NCI-H2227 treated with DMSO at 0.1 percent for 48 hours (cell line): ENCODE results near the gene ZFYVE21.
"Not testable (repeated sequence)": the region's sequence is repeated elsewhere in the genome, so short reads cannot be mapped to it uniquely, and the experiment has no call there.

ENCODE experiments used
- DNase-seq: peaks from one replicate; lab custom pipeline; 2025; lab: John Stamatoyannopoulos, UW

Gene ZFYVE21

DNA sequence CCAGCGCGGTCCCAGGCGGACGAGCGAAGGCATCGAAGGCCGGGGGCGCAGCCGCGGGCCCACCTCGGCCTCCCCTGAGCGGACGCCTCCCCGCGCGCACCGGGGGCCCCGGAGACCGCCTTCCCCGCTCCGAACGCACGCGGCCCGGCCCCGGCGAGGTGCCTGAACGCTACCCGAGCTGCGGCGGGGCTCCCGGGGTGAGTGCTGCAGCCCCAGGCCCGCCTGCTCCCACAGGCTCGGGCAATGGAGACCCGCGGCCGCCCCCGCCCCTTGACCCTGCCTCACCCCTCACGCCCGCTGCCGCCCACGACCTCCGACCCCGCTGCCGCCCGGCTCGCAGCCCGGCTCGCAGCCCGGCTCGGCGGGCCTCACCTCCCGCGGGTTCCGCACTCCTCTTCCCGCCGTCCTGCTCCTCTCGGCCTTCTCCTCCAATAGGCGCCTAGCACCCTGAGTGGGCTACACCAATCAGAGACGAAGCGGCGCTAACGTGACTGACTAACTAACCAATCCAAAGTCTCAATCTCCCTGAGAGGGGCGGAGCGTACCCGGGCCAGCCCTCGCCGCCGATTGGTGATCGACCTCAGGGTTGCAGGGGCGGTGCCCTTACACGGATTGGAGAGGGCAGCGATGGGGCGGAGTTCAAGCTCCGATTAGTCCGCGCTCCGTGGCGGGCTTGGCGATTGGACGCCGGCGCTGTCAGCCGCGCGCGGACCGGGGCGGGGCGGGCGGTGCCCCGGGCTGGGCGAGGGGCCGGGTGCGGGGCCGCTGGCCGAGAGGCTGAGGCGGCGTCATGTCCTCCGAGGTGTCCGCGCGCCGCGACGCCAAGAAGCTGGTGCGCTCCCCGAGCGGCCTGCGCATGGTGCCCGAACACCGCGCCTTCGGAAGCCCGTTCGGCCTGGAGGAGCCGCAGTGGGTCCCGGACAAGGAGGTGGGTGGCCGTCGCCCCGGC lies at the start of gene ZFYVE21, which contains the start of gene XRCC3:
ZFYVE21 (plus strand) TSS at position 759 of the 949 bp plus-strand sequence; CDS start at position 791, 32 bp downstream.
XRCC3 (minus strand) TSS at position 400 of the 949 bp plus-strand sequence. CDS start 4,364 bp downstream, outside the sequence.
- DNase-seq = peak; percentile 99

DNA sequence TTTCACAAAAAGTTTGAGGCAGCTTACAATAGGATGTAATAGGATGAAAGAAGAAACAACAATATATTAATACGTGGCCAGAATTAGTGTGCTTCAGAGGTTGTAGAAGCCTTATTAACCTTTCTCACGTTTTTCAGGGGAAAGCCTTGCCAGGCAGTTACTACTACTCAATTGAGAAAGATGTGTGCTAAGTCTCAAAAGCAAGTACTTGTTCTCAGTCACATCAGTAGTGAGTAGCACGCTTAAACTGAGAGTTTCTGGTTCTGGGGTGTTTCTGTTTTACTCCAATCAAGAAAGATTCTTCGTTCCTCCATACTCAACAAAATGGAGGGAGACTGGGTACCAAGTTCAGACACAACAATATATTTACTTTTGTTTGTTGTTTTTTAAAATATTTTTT lies 47.9 kb upstream of the ZFYVE21 start:
- DNase-seq = no peak

DNA sequence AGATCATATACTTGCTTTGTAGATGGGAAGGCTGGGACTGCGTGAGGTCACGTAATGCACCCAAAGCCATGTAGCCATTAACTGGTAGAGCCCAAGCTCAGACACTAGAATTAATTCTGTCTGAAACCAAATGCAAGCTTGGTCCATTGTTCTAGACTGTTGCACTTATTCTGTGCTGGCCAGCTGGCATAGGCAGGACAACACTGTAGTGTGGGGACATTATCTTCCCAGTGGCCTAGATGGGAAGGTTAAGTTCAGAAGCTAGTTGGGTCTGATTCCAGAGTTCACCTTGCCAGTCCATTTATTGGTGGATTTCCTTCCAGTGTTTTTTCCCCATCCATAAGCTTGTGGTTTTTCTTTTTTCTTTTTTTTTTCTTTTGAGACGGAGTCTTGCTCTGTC lies 47.5 kb upstream of the ZFYVE21 start:
- no peak for DNase-seq

DNA sequence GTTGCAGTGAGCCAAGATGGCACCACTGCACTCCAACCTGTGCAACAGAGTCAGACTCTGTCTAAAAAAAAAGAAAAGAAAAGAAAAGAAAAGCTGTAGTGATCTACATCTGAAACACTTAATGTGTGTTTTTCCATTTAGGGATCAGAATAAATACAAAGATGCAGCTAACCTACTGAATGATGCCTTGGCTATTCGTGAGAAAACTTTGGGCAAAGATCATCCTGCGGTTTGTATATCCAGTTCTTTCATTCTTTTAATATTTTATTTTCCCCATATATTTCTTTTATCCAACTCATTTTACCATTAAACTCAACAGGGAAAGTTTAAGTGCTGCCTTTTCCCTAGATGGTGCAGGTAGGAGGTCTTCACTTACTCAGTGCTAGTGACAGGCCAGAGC lies 46.2 kb upstream of the ZFYVE21 start:
- no peak for DNase-seq

- DNase-seq = no peak
These were observed 43.7 kb upstream of the ZFYVE21 start for GRCh38 chr14:103671911-103672310.

GRCh38 chr14:103675957-103676356 lies 39.7 kb upstream of the ZFYVE21 start:
- DNase-seq = no peak

- no peak for DNase-seq
These were observed 38.5 kb upstream of the ZFYVE21 start for GRCh38 chr14:103676881-103677675.

- DNase-seq = peak; percentile 10
These were observed 36.3 kb upstream of the ZFYVE21 start for GRCh38 chr14:103679351-103679750.

DNA sequence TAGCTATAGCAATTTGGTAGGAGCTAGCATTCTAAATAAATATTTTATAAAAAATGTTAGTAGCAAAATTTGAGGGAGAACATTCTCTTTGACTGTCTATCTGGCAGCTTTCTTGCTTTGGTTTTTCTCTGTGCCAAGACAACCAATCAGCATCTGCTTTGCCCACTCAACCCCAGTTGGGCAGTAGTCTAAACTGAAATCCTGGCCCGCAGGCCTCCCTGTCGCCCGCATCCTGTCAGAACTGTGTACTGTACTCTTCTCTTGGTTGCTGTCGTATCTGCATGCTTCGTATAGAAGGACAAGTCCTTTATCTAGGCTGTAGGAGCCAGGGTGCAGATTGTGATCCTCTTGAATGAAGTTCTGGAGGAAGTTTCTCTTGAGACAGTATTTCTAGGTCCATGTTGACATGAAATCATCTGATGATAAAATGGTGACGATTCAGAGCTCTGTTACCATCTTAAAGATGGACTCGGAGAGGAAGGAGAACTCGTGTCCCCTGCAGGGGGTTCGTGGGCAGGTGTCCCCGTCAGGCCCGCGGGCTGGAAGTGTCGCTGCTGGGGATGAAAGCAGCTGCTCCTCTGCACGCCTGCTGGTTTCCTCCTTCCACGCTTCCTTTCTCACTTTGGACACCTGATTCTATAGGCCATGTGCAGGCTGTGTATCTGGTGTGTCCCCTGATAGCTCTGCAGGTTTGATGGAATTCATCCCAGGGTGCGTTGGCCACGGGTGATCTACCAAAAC lies 34.9 kb upstream of the ZFYVE21 start:
- no peak for DNase-seq

GRCh38 chr14:103683139-103683538 lies 32.5 kb upstream of the ZFYVE21 start:
- DNase-seq = no peak

DNA sequence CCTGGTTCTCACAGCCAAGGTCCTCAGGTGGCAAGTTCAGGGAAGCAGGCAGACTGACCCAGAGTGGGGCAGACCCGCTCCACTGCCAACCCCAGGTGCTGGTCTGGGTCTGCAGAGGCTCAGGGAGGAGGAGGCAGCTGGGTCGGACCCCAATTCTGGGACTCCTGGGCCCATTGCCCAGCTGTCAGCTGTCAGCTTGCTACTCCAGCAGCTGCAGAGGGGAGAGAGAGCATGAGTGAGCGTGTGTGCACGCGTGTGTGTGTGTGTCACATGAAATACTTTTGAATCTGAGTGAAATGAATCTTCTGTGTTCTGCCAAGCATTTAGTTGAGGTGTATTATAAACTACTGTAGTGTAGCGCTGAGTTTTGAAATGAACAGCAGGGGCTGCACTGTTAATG lies 31.1 kb upstream of the ZFYVE21 start:
- no peak for DNase-seq

DNA sequence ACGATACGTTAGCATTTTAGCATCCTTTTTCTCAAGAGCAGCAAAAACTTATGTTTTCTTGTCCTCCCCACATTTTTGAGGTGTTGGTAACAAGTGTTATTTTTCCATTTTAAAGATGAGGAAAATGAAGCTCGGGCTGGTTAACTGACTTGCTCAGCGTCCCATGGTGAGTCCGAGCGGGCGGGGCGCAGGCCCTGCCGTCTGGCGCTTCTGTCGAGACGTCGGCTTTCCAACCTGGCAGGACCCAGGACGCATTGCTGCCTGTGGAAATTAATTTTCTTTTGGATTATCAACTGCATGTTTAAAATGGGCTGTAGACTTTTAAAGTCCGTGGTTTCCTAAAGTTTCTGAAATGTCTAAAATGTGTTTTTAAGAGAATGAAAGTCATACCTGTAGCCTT lies 30.7 kb upstream of the ZFYVE21 start:
- no peak for DNase-seq

GRCh38 chr14:103685276-103686211 lies 30.1 kb upstream of the ZFYVE21 start:
- no peak for DNase-seq

DNA sequence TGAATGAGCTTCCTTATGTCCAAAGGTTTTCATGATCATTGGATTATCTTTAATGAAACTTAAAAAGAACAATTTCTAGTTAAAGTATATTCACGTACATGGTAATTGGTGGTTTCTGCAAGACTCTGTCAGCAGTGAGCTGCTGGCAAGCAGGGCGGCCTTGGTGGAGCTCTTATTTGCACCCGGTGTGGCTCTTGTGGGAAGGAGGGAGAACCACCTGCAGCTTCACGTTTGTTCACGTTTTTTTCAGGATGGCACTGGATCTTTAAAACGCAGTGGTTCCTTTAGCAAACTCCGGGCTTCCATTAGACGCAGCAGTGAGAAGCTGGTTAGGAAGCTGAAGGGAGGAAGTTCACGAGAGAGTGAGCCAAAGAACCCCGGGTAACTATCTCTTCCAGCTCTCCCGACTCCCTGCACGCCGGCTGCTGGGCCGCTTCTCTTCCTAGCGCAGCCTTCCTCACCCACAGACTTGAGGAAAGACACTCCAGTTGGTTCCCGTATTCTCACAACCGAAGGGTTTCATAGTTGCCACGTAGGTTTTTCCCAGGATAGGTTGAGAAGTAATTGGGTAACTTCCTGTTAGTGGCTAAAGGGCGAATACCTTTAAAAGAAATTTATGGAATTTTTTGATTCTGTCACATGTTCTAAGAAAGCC lies 28.7 kb upstream of the ZFYVE21 start:
- DNase-seq = no peak

- DNase-seq = no peak
These were observed 27.9 kb upstream of the ZFYVE21 start for GRCh38 chr14:103687712-103688111.

- DNase-seq = no peak
These were observed 27.2 kb upstream of the ZFYVE21 start for GRCh38 chr14:103688441-103688840.

DNA sequence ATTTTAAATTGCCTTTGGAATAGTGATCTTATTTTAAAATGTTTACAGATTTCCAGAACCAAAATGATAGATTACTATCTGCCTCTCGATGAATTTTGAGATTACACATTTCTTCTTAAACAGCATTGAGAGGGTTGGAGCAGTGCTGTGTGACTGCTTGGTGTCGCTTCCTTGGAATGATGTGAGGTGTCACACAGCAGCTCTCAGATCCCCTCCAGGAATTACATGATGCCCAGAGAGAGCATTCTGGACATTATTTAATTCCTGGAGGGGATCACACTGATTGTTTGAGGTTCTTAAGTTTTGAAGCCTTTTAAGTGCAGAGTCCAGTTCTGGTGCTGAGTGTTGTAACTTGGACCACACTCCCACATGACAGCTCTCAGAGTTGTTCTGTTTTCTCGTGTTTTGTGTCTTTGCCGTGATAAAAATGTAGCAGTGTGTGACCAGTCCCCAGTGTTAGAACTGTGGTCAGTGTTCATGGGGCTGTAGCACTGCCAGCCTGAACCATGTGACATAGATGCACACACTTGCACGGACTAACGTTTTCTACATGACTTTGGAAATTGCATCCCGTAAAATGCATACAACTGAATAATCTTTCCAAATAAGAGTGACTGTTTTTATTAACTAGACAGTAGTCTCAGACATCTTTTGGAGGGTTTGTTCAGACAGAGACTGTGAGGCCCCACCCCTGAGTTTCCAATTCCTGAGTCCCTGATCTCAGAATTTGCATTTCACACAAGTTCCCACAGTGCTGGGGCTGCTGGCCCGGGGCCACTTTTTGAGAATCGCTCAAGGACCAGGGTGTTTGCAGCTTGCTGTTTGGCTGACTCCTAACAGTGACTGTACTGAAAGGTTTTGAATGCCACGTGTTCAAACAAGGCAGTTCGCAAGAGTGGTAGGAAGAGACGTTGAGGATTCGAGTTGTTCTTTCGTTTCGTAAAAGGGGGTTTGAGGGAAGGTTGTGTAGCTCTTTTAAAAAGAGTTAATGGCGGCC lies 26.4 kb upstream of the ZFYVE21 start:
- DNase-seq = no peak

- DNase-seq = no peak
These were observed 25.3 kb upstream of the ZFYVE21 start for GRCh38 chr14:103690332-103690731.

- not testable (repeated sequence) for DNase-seq
These were observed 24.0 kb upstream of the ZFYVE21 start for GRCh38 chr14:103691655-103692054.
